Superior temporal gyrus (tissue), 1 donor: Measurements from ENCODE around the gene ARID1A.

Experiments
- DNase-seq: peaks from one replicate; pipeline ENCODE4 v3.0.0-alpha.2; 2016; ENCODE audit errors: extremely low spot score

Gene ARID1A

GRCh38 chr1:26827663-26828062 lies 131.8 kb downstream of the ARID1A start:
- no peak for DNase-seq

- DNase-seq, result no peak
Observed at GRCh38 chr1:26828411-26828991, 132.7 kb downstream of the ARID1A start.

DNA sequence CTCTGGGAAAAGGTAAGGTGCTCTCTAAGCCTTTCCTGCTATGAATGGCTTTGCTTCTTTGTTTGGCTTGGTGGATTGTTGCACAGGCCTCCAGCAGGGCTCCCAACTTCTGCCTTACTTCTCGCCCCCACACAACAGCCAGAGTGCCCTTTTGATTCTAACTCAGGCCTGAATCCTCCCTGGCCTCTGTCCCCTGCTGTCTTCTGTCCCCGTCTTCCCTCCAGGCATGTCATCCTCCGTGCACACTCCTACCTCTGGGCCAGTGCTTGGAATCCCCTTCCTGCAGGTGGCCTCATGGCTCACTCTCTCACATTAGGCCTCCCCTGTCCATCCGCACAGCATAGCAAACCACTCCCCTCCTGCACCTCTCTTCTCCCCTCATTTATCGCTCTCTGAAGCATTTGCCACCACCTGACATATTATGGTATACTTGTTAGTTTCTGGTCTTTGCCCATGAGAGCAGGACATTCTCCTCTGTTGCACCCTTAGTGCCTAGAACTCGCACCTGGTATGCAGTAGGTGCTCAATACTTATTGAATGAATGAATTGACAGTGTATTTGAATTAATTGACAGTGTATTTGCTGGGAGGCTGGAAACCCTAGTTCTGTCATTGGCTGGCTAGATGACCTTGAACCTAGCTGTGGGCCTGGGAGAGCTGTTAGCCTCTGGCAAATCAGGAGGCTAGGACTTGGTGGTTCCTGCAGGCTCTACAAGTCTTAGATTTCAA lies 133.5 kb downstream of the ARID1A start:
- DNase-seq, result no peak

DNA sequence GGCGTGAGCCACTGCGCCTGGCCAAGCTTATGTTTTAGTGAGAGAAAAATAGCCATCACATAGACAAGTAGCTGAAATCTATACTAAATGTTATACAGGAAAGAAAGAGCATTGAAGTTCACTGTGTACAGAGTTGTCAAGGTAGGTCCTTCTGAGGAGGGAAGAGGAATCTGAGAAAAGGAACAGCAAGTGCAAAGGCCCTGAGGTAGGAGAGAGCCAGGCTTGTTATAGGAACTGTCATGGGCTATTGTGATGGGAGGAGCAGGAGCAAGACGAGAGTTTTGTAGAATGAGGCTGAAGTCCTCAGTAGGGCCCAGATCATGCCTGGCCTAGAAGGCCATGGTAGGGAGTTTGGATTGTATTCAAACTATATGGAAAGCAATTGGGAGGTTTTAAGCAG lies 135.2 kb downstream of the ARID1A start:
- DNase-seq, result no peak
